ENCODE measurements around the gene OPA1. TPM values are rescaled to one million over a fixed set of nuclear protein-coding genes. Genes with fewer than 3 reads are reported as not detected.

The OPA1 gene
- total RNA-seq, 4 donors from 2014 or later = 33.4 to 53.8 (median 37.9) TPM

GRCh38 chr3:193674714-193675113 lies 81.7 kb downstream of the OPA1 start:
- no peak for DNase-seq (ENCODE audit: low spot score in 2 of 2)
- H3K27me3 ChIP-seq = no peaks in the 10 kb centered on the region
- H3K27ac ChIP-seq = no peak overlapping the region
- H3K9me3 ChIP-seq = no peaks in the 10 kb centered on the region
- WGBS = 96% methylated on average over 9 of the region's 9 CpGs
- peaks cover 27% of the 10 kb centered on the region for H3K36me3 ChIP-seq
- no peak for TF ChIP-seq POLR2A (IDR thresholded peaks at IDR 0.05)
- TF ChIP-seq POLR2AphosphoS5 (IDR thresholded peaks at IDR 0.05) = no peak
- TF ChIP-seq EP300 (IDR thresholded peaks at IDR 0.05) = no peak
- TF ChIP-seq CTCF (IDR thresholded peaks at IDR 0.05) = no peak
- H3K4me1 ChIP-seq = no peaks in the 10 kb centered on the region
- H3K4me3 ChIP-seq = no peak overlapping the region

GRCh38 chr3:193677734-193678133 lies 84.7 kb downstream of the OPA1 start:
- H3K4me1 ChIP-seq = no peaks in the 10 kb centered on the region
- no peak overlapping the region for H3K27ac ChIP-seq
- peaks cover 16% of the 10 kb centered on the region for H3K36me3 ChIP-seq
- H3K4me3 ChIP-seq = no peak overlapping the region
- no peak for TF ChIP-seq CTCF (IDR thresholded peaks at IDR 0.05)
- TF ChIP-seq EP300 (IDR thresholded peaks at IDR 0.05) = no peak
- no peak for TF ChIP-seq POLR2A (IDR thresholded peaks at IDR 0.05)
- no peak for TF ChIP-seq POLR2AphosphoS5 (IDR thresholded peaks at IDR 0.05)
- H3K27me3 ChIP-seq = no peaks in the 10 kb centered on the region
- DNase-seq (ENCODE audit: low spot score in 2 of 2) = no peak
- no peaks in the 10 kb centered on the region for H3K9me3 ChIP-seq
- WGBS = 92% methylated on average over 5 of the region's 5 CpGs

GRCh38 chr3:193680220-193680619 lies 87.2 kb downstream of the OPA1 start:
- WGBS = 77% methylated on average over 2 of the region's 2 CpGs
- TF ChIP-seq EP300 (IDR thresholded peaks at IDR 0.05) (no peak), POLR2AphosphoS5 (IDR thresholded peaks at IDR 0.05) (no peak)
- no peaks in the 10 kb centered on the region for H3K9me3 ChIP-seq
- H3K27ac ChIP-seq = no peak overlapping the region
- no peak for DNase-seq (ENCODE audit: low spot score in 2 of 2)
- no peak overlapping the region for H3K4me3 ChIP-seq
- no peaks in the 10 kb centered on the region for H3K4me1 ChIP-seq
- H3K36me3 ChIP-seq = peaks cover 8% of the 10 kb centered on the region
- no peaks in the 10 kb centered on the region for H3K27me3 ChIP-seq

- Histone ChIP-seq H3K4me3 (no peak overlapping the region), H3K27me3 (no peaks in the 10 kb centered on the region), H3K36me3 (peaks cover 3% of the 10 kb centered on the region), H3K9me3 (no peaks in the 10 kb centered on the region), H3K4me1 (no peaks in the 10 kb centered on the region), H3K27ac (no peak overlapping the region)
- TF ChIP-seq EP300 (IDR thresholded peaks at IDR 0.05) (no peak), POLR2A (IDR thresholded peaks at IDR 0.05) (no peak), CTCF (IDR thresholded peaks at IDR 0.05) (no peak), POLR2AphosphoS5 (IDR thresholded peaks at IDR 0.05) (no peak)
- DNase-seq (ENCODE audit: low spot score in 2 of 2) = no peak
- WGBS = 68% methylated on average over 1 of the region's 1 CpG
These were observed 88.6 kb downstream of the OPA1 start for GRCh38 chr3:193681631-193682030.

- no peak for TF ChIP-seq POLR2AphosphoS5 (IDR thresholded peaks at IDR 0.05)
- TF ChIP-seq POLR2A (IDR thresholded peaks at IDR 0.05) = no peak
- TF ChIP-seq CTCF (IDR thresholded peaks at IDR 0.05) = no peak
- TF ChIP-seq EP300 (IDR thresholded peaks at IDR 0.05) = no peak
- H3K27ac ChIP-seq = no peak overlapping the region
- H3K9me3 ChIP-seq = no peaks in the 10 kb centered on the region
- 80% methylated on average over 4 of the region's 4 CpGs for WGBS
- no peak for DNase-seq (ENCODE audit: low spot score in 2 of 2)
- H3K4me1 ChIP-seq = no peaks in the 10 kb centered on the region
- H3K27me3 ChIP-seq = no peaks in the 10 kb centered on the region
- no peak overlapping the region for H3K4me3 ChIP-seq
- peaks cover 6% of the 10 kb centered on the region for H3K36me3 ChIP-seq
These were observed 93.9 kb downstream of the OPA1 start for GRCh38 chr3:193686665-193687483.

Measured in suprapubic skin (tissue), 4 donors.